Stimulated activated CD8-positive, alpha-beta memory T cell treated with anti-CD3 and anti-CD28 coated beads, Interleukin-15, amount 100 ng/mL, for 24 hours (primary cell): ENCODE results near the gene KRTAP10-4.

Experiments used
- DNase-seq: peaks from one replicate; pipeline ENCODE4 v3.0.0-alpha.2; 2020; ENCODE audit warnings: low read depth

Gene KRTAP10-4

DNA sequence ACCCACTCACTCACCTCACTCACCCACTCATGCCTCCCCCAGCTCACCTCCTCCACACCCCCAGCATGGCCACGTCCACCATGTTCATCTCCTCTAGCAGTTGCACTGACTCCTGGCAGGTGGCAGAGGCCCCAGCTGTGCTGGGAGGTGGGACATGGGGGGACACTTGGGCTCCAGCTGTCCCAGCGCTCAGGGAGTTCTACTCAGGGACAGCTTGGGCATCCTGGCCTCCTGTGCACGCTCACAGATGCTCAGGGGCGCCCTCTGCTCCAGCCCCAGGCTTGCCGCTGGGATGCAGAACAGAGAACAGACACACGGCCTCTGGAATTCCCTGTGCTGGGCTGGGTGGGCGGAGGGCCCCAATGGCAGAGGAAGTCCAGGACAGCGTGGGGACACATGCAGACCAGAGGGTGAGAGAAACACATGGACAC lies 43.6 kb downstream of the KRTAP10-4 start:
- no peak for DNase-seq

DNA sequence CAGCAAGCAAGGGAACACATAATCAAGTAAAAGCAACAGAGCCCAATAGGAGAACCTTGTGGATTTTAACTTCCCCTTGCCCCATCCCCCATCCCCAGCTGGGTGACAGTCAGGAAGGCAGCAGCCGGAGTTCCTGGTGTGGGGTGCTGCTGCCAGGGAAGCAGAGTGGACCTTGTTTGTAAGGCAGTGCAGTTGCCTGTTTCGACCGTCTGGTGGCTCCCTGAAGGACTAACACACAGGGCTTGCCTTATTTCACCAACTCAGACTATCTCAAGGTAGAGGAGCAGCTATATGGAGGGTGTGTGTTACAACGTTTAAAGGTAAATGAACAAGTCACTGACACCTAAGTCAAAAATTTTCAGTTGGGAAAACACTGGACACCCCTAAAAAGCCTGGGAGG lies 45.0 kb downstream of the KRTAP10-4 start:
- no peak for DNase-seq

DNA sequence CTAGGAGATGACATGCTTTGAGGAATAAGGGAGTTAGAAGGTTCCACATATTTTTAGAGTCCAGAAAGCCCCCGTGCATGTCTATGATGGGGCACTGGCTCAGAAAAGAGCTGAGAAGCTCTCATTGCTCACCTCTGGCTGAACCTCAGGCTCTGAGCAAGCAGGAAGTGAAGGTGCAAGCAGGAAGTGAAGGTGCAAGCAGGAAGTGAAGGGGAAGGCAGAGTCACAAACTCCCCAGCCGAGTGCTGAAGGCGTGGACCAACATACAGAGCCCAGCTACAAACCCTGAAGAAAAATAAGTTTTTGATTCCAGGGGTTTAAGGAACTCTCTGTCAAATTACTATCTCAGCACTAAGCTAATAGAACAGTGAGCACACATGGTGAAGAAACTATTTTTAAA lies 45.4 kb downstream of the KRTAP10-4 start:
- DNase-seq = no peak

DNA sequence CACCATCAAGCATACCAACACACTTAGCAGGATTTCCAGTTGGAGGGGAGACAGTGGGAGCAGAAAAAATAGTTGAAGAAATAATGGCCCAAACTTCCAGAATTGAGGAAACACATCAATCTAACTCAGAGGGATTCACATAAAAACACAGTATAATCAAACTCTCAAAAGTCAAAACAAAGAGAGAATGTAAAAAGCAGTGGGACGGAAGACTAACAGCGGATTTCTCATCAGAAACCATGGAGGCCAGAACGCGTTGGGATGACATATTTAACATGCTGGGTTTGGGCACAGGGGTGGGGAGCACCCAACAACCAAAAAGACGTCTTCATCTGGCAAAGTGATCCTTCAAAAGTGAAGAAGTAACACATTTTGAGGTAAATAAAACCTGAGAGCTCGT lies 46.4 kb downstream of the KRTAP10-4 start:
- DNase-seq = no peak

DNA sequence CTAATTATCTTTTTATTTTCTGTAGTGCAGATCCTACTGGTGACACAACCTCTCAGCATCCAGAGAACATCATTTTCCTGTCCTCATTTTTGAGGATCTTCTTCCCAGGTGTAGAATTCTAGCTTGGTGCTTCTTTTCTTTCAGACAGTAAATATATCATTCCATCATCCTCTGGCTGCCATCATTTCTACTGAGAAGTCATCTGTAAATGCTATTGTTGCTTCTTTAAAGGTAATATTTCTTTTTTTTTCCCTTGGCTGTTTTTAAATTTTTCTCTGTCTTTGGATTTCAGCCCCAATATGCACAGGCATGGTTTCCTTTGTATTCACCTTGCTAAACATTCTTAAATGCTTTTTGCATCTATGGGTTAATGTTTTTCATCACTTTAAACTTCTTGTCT lies 50.0 kb downstream of the KRTAP10-4 start:
- no peak for DNase-seq
